GM21825 (cell line): Measurements from ENCODE around the gene ZBTB12.
A peak's percentile ranks its signal among the peaks of the same experiment; 100 is the strongest.

Experiments
- ATAC-seq: cut with Tn5 transposase; IDR thresholded peaks from one replicate; pipeline ENCODE4 v1.9.1; 2021; ENCODE audit warnings: mild to moderate bottlenecking, moderate library complexity; ENCODE audit not compliant: unreplicated experiment

The ZBTB12 gene

GRCh38 chr6:31897612-31898382 is 4.1 kb downstream of the ZBTB12 start, which contains the start of gene EHMT2:
Gene EHMT2 (minus strand): TSS chr6:31897698. CDS start chr6:31897677, 21 bp downstream.
- ATAC-seq, result peak; percentile 37

GRCh38 chr6:31896856-31897611 is 4.9 kb downstream of the ZBTB12 start:
- no peak for ATAC-seq

GRCh38 chr6:31896493-31896855 is 5.4 kb downstream of the ZBTB12 start:
- ATAC-seq, result no peak

GRCh38 chr6:31892821-31893220 is 9.1 kb downstream of the ZBTB12 start:
- ATAC-seq, result no peak

GRCh38 chr6:31889331-31889972 is 12.4 kb downstream of the ZBTB12 start:
- ATAC-seq, result no peak

- no peak for ATAC-seq
These were observed 13.3 kb downstream of the ZBTB12 start for GRCh38 chr6:31888276-31889258.

- ATAC-seq, result no peak
These were observed 14.5 kb downstream of the ZBTB12 start for GRCh38 chr6:31887173-31888007.

GRCh38 chr6:31886541-31886991 is 15.3 kb downstream of the ZBTB12 start:
- no peak for ATAC-seq

GRCh38 chr6:31884528-31885035 is 17.3 kb downstream of the ZBTB12 start:
- ATAC-seq, result no peak

- no peak for ATAC-seq
These were observed 18.2 kb downstream of the ZBTB12 start for GRCh38 chr6:31883676-31884075.

GRCh38 chr6:31882344-31882743 is 19.5 kb downstream of the ZBTB12 start:
- no peak for ATAC-seq

GRCh38 chr6:31881136-31881859 is 20.6 kb downstream of the ZBTB12 start:
- ATAC-seq, result no peak

GRCh38 chr6:31880616-31881015 is 21.3 kb downstream of the ZBTB12 start:
- ATAC-seq, result no peak

- ATAC-seq, result no peak
These were observed 22.0 kb downstream of the ZBTB12 start for GRCh38 chr6:31879901-31880300.

GRCh38 chr6:31879143-31879542 is 22.7 kb downstream of the ZBTB12 start:
- ATAC-seq, result no peak

- ATAC-seq, result no peak
These were observed 23.2 kb downstream of the ZBTB12 start, which contains the start of gene SLC44A4 for GRCh38 chr6:31878726-31879125. Gene SLC44A4 (minus strand): TSS chr6:31878997. CDS start chr6:31878980, 17 bp downstream.

GRCh38 chr6:31878222-31878621 is 23.7 kb downstream of the ZBTB12 start:
- ATAC-seq, result no peak

- ATAC-seq, result no peak
These were observed 24.2 kb downstream of the ZBTB12 start for GRCh38 chr6:31877651-31878161.
